HL-60 (cell line): ENCODE measurements around the gene RUFY4.

Experiments used
- CTCF ChIP-seq: IDR thresholded peaks from one replicate; pipeline ENCODE4 v1.5.1; 2011; ENCODE audit warnings: low read length, control low read depth, inconsistent platforms; ENCODE audit not compliant: insufficient read depth
- GABPA ChIP-seq: IDR thresholded peaks from 2 replicates; pipeline ENCODE4 v1.6.1; 2012; ENCODE audit warnings: low read depth
- POLR2AphosphoS5 ChIP-seq: IDR thresholded peaks from 2 replicates; pipeline ENCODE4 v1.6.1; 2012; ENCODE audit warnings: low read depth
- REST ChIP-seq: IDR thresholded peaks from 2 replicates; pipeline ENCODE4 v1.6.1; 2012; ENCODE audit warnings: low read depth; ENCODE audit not compliant: insufficient replicate concordance
- SPI1 ChIP-seq: IDR thresholded peaks from 2 replicates; pipeline ENCODE4 v1.6.1; 2012; ENCODE audit warnings: low read depth, mild to moderate bottlenecking, borderline replicate concordance

- TF ChIP-seq REST (no peak), CTCF (no peak), POLR2AphosphoS5 (no peak), SPI1 (no peak), GABPA (no peak)
Measured at GRCh38 chr2:218039171-218039570, 29.9 kb upstream of the RUFY4 start.
